Stimulated activated CD4-positive, alpha-beta T cell treated with anti-CD3 and anti-CD28 coated beads, TNF-alpha, amount 100 ng/mL, for 24 hours (primary cell): Measurements from ENCODE around the gene MIER2.
A peak's percentile ranks its signal among the peaks of the same experiment; 100 is the strongest.
"Not testable (repeated sequence)": the region's sequence is repeated elsewhere in the genome, so short reads cannot be mapped to it uniquely, and the experiment has no call there.

Experiments
- DNase-seq, 3 experiments: peaks; one replicate each; pipeline ENCODE4 v3.0.0-alpha.2; 2020; ENCODE audit warnings: low read depth in 3 of 3

MIER2 gene, protein sequence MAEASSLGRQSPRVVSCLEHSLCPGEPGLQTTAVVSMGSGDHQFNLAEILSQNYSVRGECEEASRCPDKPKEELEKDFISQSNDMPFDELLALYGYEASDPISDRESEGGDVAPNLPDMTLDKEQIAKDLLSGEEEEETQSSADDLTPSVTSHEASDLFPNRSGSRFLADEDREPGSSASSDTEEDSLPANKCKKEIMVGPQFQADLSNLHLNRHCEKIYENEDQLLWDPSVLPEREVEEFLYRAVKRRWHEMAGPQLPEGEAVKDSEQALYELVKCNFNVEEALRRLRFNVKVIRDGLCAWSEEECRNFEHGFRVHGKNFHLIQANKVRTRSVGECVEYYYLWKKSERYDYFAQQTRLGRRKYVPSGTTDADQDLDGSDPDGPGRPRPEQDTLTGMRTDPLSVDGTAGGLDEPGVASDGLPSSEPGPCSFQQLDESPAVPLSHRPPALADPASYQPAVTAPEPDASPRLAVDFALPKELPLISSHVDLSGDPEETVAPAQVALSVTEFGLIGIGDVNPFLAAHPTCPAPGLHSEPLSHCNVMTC

DNA sequence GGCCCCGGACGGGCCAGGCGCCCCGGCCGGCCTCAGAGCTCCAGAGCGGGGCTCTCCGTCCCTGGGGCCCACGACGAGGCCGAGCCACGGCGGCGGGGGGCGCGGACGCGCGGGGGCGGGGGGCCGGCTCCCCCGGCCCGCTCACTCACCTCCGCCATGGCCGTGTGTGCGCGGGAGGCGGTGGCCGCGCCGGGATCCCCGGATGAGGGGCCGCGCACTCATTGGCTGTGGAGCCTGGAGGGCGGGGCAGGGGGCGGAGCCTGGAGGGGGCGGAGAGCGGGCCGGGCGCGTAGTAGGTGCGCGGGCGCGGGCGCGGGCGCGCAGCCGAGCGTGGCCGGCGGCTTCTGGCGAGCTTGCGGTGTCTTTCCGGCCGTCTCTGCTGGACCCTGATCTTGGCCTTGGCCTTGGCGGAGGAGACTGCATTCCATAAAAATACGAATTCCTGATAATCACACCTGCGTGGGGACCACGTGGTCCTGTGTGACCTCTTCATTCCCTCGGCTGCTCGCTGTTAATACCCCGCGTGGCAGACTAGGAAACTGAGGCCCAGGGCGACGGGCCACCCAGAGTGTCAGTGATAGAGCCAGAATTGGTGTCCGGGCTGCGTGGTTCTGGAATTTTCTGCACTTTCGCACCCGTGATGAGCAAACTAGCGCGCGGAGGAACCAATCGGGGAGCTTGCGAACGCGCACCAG, at the start of gene MIER2:
MIER2 (minus strand) TSS at position 172 of the 695 bp plus-strand sequence; CDS start at position 158, 14 bp downstream.
- DNase-seq, result peak; percentile 77 to 87 (median 81)

DNA sequence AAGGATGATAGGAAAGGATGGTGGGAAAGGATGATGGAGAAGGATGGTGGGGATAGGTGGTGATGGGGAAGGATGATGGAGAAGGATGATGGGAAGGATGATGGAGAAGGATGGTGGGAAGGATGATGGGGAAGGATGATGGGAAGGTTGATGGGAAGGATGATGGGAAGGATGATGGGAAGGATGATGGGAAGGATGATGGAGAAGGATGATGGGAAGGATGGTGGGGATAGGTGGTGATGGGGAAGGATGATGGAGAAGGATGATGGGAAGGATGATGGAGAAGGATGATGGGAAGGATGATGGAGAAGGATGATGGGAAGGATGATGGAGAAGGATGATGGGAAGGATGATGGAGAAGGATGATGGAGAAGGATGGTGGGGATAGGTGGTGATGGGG, 49.0 kb upstream of the MIER2 start:
- DNase-seq, result not testable (repeated sequence)

DNA sequence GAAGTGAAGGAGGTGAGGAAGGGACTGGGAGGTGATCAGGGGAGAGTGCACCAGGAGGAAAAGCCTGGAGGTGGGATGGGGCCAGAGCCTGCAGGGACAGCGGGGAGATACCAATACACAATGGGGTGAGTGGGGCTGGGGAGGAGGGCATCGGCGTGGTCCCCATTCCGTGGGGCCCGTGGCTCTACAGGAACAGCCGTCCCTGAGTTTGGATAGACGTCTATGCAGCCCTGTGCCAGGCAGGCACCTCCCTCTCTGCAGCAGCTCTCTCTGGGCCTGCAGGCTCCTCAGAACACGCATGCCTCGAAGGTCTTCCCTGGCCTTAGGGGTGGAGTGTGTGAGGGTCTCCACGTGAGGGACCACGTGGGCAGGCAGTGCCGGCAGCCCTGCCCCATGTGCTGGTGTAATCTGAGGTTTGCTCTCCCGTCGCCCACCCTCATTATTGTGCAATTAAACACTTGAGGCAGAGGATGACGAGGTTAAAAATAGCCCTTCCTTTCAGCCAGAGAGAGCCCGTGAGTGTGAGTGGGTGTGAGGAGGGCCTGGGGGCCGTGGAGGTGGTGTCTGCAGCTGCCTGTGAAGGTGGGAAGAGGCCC, 47.9 kb upstream of the MIER2 start:
- DNase-seq, result no peak

DNA sequence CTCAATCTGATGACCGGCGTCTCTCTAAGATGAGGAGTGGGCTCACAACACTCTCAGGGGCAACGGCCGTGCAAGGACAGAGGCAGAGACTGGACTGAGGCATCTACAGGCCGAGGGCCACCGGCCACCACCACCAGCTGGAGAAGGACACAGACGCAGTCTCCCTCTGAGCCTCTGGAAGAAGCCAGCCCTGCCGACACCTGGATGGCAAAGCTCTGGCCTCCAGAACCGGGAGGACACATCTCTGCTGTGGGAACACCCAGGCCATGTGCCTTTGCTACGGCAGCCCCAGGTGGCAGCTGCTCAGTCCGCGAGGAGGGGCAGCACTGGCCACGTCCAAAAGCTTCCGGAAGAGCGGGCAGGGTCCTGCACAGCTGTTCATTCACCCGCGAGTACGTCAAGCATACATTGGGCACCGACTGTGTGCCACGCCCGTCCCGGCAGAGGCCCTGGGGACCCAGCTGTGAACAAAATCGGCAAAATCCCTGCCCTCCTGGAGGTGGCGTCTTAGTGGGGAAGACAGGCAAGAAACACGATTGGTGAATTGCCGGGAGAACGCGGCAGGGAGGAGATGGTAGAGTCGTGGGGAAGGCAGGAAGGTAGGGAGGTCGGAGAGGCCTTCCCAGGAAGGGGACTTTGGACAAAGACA, 47.3 kb upstream of the MIER2 start:
- no peak for DNase-seq

DNA sequence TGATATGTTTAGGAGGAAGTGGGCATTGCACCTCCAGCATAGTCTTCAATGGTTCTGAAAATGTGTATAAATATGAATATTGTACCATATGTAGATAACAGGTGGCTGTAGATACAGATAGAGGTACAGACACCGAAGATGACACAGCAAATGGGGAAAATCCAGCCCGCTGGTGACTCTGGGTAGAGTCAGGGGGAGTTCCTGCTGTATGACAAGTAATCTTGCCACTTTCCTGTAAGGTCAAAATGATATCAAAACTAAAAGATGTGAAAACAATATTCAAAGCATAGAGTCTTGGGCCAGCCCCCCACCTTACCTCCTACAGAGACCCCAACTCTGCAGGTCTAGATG, 46.6 kb upstream of the MIER2 start:
- DNase-seq, result no peak

DNA sequence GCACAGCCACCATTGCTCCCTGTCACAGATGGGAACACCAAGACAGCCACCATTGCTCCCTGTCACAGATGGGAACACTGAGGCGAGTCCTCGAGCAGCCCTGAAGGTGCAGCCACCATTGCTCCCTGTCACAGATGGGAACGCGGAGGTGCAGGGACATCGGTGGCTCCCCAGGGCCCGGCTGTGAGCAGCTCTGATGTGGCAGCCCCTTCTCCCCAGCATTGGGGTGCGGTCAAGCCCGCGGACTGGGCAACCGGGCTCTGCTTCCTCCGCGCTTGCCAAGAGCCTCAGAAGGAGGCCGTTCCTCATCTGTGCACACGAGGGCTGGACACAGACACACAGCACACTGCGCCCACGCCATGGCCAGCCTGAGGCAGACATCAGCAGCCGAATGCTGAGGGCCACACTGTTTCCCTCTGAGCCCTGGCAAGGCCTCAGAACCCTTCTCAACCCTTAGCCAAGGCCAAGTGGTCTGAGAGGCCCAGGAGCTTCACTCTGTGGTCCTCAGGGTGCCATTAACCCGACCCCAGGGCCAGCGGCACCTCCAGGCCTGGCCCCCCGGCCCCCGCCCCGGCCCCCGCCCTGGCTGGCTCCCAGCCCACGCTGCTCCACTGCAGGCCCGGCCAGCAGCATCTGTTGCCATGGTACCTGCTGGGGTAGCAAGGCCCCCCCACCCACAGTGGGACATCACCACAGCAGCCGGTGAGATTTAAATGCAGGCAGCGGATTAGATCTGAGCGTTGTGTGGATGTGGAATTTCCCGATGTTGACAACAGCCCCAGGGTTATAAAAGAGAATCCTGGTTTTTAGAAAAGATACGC, 46.0 kb upstream of the MIER2 start:
- no peak for DNase-seq

DNA sequence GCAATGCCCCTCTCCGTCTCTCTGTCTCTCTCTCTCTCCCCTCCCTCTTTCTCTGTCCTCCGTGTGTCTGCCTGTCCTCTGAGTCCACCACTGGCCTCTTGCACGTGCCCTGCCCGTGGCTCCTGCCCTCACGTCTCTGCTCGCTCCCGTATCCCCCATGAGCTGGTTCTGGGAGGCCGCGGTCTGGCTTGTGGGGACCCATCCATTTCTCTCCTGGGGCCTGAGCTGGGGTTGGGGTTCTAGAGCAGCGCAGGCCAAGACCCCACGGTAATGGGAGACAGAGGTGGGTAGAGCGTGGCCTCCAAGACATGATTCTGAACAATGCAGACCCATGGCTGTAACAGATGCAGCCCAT, 45.3 kb upstream of the MIER2 start:
- DNase-seq, result no peak

DNA sequence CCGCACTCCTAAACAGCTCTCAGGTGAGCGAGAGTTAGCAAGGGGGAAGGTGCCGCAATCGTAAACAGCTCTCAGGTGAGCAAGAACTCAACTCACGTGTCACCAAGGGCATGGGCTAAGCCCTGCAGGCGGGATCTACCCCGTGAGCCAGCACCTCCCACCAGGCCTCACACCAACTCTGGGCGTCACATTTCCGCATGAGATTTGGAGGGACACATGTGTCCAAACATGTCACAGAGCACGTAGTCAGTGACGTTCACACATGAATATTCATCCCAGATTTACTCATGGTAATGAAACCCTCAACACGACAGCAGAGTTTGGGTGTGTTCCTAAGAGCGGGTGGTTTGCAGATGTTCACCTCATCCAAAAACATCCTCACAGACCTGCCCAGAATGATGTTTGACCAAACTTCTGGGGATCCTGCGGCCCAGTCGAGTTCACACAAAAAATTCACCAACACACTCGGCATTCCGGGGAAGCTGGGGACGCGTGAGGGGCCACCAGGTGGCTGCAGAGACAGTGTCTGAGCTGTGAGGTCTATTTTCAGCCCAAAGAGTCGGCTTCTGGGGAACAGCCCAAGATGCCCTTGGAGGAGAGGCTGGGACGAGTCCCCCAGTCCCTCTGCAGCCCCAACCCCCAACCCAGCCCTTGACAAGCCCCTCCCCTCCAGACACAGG, 44.8 kb upstream of the MIER2 start:
- DNase-seq, result no peak

DNA sequence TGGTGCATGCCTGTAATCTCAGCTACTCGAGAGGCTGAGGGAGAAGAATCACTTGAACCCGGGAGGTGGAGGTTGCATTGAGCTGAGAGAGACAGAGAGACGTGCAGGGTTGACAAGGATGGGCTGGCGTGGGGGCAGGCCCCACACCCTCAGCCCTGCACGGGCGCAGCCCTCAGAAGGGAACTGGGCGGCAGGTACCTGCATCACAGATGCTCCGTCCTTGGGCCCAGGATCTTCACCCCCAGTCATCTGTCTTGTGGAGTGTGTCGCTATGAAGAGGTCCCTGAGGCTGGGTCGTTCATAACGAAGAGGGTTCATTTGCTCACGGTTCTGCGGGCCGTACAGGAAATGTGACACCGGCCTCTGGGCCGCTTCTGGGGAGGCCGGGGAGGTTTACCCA, 44.1 kb upstream of the MIER2 start:
- DNase-seq, result no peak

DNA sequence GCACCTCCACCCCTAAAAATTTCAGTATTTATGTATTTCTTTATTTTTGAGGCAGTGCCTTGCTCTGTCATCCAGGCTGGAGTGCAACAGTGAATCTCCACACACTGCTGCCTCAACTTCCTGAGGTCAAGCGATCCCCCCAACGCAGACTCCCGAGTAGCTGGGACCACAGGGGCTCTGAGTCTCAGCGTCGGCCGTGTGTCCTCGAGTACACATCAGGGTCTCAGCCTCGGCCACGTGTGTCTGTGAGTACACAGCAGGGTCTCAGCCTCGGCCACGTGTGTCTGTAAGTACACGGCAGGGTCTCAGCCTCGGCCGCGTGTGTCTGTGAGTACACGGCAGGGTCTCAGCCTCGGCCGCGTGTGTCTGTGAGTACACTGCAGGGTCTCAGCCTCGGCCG, 43.2 kb upstream of the MIER2 start:
- DNase-seq, result no peak

DNA sequence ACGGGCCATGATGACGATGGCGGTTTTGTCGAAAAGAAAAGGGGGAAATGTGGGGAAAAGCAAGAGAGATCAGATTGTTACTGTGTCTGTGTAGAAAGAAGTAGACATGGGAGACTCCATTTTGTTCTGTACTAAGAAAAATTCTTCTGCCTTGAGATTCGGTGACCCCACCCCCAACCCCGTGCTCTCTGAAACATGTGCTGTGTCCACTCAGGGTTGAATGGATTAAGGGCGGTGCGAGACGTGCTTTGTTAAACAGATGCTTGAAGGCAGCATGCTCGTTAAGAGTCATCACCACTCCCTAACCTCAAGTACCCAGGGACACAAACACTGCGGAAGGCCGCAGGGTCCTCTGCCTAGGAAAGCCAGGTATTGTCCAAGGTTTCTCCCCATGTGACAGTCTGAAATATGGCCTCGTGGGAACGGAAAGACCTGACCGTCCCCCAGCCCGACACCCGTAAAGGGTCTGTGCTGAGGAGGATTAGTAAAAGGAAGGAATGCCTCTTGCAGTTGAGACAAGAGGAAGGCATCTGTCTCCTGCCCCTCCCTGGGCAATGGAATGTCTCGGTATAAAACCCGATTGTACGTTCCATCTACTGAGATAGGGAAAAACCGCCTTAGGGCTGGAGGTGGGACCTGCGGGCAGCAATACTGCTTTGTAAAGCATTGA, 42.2 kb upstream of the MIER2 start:
- DNase-seq, result not testable (repeated sequence)

DNA sequence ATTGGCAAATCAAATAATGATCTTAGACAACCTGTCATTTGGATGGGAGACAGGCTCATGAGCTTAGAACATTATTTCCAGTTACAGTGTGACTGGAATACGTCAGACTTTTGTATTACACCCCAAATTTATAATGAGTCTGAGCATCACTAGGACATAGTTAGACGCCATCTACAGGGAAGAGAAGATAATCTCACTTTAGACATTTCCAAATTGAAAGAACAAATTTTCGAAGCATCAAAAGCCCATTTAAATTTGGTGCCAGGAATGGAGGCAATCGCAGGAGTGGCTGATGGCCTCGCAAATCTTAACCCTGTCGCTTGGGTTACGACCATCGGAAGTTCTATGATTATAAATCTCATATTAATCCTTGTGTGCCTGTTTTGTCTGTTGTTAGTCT, 41.6 kb upstream of the MIER2 start:
- not testable (repeated sequence) for DNase-seq

DNA sequence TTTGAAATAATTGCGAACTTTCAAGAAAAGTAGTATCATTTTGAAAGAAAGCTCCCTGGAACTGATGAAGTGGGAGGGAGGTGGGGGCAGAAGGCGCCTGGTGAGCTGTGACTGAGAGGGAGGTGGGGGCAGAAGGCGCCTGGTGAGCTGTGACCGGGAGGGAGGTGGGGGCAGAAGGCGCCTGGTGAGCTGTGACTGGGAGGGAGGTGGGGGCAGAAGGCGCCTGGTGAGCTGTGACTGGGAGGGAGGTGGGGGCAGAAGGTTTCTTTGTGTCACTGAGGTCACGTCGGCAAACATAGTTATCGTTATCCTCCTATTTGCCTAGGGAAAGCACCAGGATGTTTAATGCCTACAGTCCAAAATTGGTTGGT, 40.2 kb upstream of the MIER2 start:
- no peak for DNase-seq

DNA sequence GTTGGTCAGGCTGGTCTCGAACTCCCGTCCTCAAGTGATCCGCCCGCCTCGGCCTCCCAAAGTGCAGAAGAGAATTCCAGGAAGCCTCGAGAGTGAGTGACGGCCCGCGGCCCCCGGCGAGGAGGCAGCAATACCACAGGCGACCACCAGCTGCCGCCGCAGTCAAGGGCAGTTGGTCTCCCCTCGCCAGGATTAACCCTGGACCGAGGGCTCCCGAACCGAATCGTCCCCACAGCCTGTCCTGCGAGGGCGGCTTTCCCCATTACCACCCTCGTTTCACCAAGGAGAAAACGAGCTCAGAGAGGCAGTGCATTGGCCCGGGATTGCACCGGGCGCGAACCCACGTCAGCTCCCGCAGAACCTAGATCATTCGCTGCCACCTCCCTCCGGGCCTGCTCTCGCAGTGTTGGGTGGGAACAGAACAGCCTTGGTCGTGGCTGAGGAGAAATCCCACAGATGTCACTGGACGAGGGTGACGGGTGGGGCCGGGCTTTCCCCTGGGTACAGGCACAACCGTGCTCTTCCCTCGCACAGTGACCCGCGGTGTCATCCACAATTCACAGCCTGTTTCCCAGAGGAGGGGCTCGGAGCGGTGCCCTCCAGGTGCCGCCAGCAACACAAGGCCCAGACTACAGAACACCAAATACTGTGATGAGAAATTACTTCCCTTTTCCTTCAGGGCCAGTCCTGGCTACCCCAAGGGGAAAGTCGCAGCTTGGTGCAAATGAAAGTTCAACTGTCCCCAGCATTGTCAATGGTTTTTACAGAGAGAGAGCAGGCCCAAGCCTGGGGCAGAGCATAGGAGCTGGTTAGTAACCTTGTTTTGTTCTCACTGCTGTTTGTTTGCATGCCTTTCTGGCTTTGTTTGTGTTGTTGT, 39.6 kb upstream of the MIER2 start:
- DNase-seq, result no peak

DNA sequence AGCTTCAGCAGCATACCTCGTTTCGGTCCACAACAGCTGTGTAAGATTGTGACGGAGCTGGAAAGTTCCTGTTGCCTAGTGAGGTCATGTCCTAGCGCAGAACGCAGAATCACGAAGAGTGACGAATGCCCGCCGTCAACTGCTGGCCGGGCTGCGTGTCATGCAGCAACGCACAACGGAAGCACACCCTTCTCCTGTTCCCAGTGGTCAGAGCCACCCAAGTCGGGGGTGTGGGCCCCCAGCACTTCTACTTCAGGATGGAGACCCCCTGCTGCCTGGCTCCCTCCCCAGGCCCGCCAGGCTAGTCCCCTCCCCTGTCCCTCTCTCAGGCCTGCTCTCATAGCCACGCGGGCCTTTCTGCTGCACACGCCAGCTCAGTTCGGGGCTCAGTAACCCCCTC, 38.4 kb upstream of the MIER2 start:
- no peak for DNase-seq

DNA sequence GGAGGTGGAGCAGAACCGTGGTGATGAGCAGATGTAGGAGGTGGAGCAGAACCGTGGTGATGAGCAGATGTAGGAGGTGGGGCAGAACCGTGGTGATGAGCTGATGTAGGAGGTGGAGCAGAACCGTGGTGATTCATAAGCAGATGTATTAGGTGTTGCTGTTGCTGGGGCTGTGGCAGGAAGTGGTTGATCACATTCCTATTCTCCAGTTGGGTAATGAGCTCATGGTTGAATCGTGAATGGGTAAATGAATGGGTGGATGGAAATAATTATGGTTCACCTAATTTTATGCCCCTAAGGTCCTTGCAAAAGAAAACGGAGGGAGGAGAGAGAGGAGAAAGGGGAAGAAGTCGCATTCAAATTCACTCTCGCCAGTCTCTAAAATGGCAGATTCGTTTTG, 38.0 kb upstream of the MIER2 start:
- peak; percentile 9 to 47 (median 37) for DNase-seq

DNA sequence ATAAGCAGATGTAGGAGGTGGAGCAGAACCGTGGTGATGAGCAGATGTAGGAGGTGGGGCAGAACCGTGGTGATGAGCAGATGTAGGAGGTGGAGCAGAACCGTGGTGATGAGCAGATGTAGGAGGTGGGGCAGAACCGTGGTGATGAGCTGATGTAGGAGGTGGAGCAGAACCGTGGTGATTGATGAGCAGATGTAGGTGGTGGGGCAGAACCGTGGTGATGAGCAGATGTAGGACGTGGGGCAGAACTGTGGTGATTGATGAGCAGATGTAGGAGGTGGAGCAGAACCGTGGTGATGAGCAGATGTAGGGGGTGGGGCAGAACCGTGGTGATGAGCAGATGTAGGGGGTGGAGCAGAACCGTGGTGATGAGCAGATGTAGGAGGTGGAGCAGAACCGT, 37.3 kb upstream of the MIER2 start:
- not testable (repeated sequence) for DNase-seq

DNA sequence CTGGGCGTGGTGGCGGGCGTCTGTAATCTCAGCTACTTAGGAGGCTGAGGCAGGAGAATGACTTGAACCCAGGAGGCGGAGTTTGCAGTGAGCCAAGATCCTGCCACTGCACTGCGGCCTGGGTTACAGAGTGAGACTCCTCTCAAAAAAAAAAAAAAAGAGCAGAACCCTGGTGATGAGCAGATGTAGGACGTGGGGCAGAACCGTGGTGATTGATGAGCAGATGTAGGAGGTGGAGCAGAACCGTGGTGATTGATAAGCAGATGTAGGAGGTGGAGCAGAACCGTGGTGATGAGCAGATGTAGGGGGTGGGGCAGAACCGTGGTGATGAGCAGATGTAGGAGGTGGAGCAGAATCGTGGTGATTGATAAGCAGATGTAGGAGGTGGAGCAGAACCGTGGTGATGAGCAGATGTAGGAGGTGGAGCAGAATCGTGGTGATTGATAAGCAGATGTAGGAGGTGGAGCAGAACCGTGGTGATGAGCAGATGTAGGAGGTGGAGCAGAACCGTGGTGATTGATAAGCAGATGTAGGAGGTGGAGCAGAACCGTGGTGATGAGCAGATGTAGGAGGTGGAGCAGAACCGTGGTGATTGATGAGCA, 36.1 kb upstream of the MIER2 start:
- DNase-seq, result not testable (repeated sequence)

DNA sequence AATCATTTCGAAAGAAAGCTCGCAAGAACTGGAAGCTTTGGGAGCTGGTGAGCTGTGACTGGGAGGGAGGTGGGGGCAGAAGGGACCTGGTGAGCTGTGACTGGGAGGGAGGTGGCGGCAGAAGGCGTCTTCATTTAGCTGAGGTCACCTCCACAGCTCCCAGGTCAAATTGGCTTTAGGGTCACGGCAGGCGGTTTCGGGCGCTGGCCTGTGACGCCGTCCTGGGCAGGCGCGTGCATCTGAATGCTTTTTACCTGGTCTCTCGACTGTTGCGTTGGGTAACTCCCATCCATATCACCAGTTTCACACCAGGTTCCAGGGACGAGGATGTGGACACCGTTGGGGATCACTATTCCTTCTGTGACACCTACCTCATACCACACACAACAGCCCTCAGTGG, 35.2 kb upstream of the MIER2 start:
- no peak for DNase-seq
